ENCODE data around the gene PLXNA4. TPM values are rescaled to one million over a fixed set of nuclear protein-coding genes. Genes with fewer than 3 reads are reported as not detected.

PLXNA4 gene
- total RNA-seq, 1 experiment from 2014 or later, result not detected

DNA sequence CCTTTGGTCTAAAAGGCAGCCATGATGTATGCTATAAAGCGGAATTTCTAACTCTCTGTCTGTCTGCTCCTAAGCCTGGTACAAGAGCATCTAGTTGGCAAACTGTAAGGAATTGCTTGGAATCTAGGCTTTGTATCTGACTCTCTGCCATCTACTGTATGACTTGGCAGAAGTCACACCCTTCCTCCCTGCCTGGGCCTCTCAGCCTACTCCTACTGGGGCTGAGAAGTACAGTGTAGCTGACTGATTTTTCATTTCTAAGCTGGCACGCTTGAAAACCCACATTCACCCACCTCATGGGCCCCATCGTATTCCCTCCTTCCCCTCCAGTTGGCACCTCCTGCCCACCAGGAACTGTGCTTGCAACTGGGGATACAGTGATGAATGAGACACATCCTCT is 435.2 kb downstream of the PLXNA4 start:
- intact Hi-C loops (cut with micrococcal nuclease), result no loop called here

More for the DNA sequence above, 435.2 kb downstream of the PLXNA4 start:
- Histone ChIP-seq H3K9ac (ENCODE audit: low read length) (no peak overlapping the region), H3K27me3 (ENCODE audit: insufficient read depth, low read length) (peaks cover 79% of the 10 kb centered on the region), H3K9me3 (ENCODE audit: control insufficient read depth in 1 of 2, insufficient read depth in 1 of 2, low read depth in 1 of 2, low read length in 2 of 2) (no peaks in the 10 kb centered on the region), H3K27ac (ENCODE audit: low read depth, low read length) (no peak overlapping the region), H3K4me2 (ENCODE audit: low read length) (no peak overlapping the region), H3K9me2 (ENCODE audit: insufficient read depth) (no peaks in the 10 kb centered on the region), H3K79me2 (ENCODE audit: insufficient read depth, low read length) (no peaks in the 10 kb centered on the region), H4K20me1 (ENCODE audit: insufficient read depth) (no peaks in the 10 kb centered on the region), H3K4me1 (ENCODE audit: control insufficient read depth in 1 of 2, insufficient read depth in 2 of 2, low read length in 2 of 2) (0 out of 4 replicates have a peak, but pooled peaks cover 0 to 1% of the 10 kb centered on the region in 2 experiments), H3K36me3 (ENCODE audit: control insufficient read depth in 1 of 2, insufficient read depth in 2 of 2, low read length in 2 of 2) (no peaks in the 10 kb centered on the region), H3K4me3 (replicated peaks in 1 of 2; ENCODE audit: low read depth in 1 of 2, low read length in 2 of 2) (no peak overlapping the region), H2AFZ (ENCODE audit: low read depth, low read length, poor library complexity, severe bottlenecking) (no peak overlapping the region)
- ChIA-PET RAD21 (ENCODE audit: low non-redundant PET in 1 of 2, low total read pairs in 2 of 2, uncharacterized antibody in 2 of 2, unreplicated experiment in 2 of 2) (no interaction called here), POLR2A (no interaction called here), CTCF (no interaction called here)
- ATAC-seq (no peak), DNase-seq (ENCODE audit: low read depth, low spot score) (no peak)
- no TSS peak for BruUV-seq (replicated peaks)
- TF ChIP-seq SIN3A (IDR thresholded peaks at IDR 0.05; ENCODE audit: low read depth), result no peak
- no peak for TF ChIP-seq POLR2A (IDR thresholded peaks at IDR 0.05; ENCODE audit: borderline replicate concordance, extremely low read depth, insufficient read depth, insufficient read length)
- no peak for TF ChIP-seq EZH2 (IDR thresholded peaks at IDR 0.05)
- no peak for TF ChIP-seq ELF1 (IDR thresholded peaks at IDR 0.05; ENCODE audit: borderline replicate concordance, low read depth)
- TF ChIP-seq, protein P1, sequence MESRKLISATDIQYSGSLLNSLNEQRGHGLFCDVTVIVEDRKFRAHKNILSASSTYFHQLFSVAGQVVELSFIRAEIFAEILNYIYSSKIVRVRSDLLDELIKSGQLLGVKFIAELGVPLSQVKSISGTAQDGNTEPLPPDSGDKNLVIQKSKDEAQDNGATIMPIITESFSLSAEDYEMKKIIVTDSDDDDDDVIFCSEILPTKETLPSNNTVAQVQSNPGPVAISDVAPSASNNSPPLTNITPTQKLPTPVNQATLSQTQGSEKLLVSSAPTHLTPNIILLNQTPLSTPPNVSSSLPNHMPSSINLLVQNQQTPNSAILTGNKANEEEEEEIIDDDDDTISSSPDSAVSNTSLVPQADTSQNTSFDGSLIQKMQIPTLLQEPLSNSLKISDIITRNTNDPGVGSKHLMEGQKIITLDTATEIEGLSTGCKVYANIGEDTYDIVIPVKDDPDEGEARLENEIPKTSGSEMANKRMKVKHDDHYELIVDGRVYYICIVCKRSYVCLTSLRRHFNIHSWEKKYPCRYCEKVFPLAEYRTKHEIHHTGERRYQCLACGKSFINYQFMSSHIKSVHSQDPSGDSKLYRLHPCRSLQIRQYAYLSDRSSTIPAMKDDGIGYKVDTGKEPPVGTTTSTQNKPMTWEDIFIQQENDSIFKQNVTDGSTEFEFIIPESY (IDR thresholded peaks at IDR 0.05; ENCODE audit: extremely low read depth, insufficient replicate concordance, low read length), result no peak
- TF ChIP-seq SP1 (IDR thresholded peaks at IDR 0.05; ENCODE audit: low read depth), result no peak
- no peak for TF ChIP-seq JUND (IDR thresholded peaks at IDR 0.05)
- no peak for TF ChIP-seq CBX3 (IDR thresholded peaks at IDR 0.05; ENCODE audit: low read depth)
- no peak for TF ChIP-seq EGR1 (IDR thresholded peaks at IDR 0.05; ENCODE audit: low read depth)
- no peak for TF ChIP-seq EZH2phosphoT487 (IDR thresholded peaks at IDR 0.05; ENCODE audit: borderline replicate concordance)
- TF ChIP-seq, protein P2, sequence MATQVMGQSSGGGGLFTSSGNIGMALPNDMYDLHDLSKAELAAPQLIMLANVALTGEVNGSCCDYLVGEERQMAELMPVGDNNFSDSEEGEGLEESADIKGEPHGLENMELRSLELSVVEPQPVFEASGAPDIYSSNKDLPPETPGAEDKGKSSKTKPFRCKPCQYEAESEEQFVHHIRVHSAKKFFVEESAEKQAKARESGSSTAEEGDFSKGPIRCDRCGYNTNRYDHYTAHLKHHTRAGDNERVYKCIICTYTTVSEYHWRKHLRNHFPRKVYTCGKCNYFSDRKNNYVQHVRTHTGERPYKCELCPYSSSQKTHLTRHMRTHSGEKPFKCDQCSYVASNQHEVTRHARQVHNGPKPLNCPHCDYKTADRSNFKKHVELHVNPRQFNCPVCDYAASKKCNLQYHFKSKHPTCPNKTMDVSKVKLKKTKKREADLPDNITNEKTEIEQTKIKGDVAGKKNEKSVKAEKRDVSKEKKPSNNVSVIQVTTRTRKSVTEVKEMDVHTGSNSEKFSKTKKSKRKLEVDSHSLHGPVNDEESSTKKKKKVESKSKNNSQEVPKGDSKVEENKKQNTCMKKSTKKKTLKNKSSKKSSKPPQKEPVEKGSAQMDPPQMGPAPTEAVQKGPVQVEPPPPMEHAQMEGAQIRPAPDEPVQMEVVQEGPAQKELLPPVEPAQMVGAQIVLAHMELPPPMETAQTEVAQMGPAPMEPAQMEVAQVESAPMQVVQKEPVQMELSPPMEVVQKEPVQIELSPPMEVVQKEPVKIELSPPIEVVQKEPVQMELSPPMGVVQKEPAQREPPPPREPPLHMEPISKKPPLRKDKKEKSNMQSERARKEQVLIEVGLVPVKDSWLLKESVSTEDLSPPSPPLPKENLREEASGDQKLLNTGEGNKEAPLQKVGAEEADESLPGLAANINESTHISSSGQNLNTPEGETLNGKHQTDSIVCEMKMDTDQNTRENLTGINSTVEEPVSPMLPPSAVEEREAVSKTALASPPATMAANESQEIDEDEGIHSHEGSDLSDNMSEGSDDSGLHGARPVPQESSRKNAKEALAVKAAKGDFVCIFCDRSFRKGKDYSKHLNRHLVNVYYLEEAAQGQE (IDR thresholded peaks at IDR 0.05; ENCODE audit: low read depth), result no peak
- TF ChIP-seq TCF7L2 (IDR thresholded peaks at IDR 0.05; ENCODE audit: borderline replicate concordance, extremely low read depth, insufficient read depth, insufficient read length), result no peak
- TF ChIP-seq FOSL1 (IDR thresholded peaks at IDR 0.05; ENCODE audit: low read depth), result no peak
- no peak for TF ChIP-seq ZFX (IDR thresholded peaks at IDR 0.05)
- TF ChIP-seq, protein P3, sequence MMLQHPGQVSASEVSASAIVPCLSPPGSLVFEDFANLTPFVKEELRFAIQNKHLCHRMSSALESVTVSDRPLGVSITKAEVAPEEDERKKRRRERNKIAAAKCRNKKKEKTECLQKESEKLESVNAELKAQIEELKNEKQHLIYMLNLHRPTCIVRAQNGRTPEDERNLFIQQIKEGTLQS (IDR thresholded peaks at IDR 0.05), result no peak
